Tibial artery (tissue), 4 donors: ENCODE results near the gene NFATC2IP.
"Not testable (repeated sequence)": the region's sequence is repeated elsewhere in the genome, so short reads cannot be mapped to it uniquely, and the experiment has no call there.

Experiments
- DNase-seq, 2 donors: peaks; one replicate each; pipeline ENCODE4 v3.0.0-alpha.2; 2019
- H3K27ac ChIP-seq, 2 donors: fragments of 200-600 bp; sonication (generic) in 1 of 2; 1 replicate in 1 of 2; 2 replicates in 1 of 2; pipeline ENCODE4 v1.5.1; 2018 to 2019; ENCODE audit warnings: mild to moderate bottlenecking in 1 of 2
- H3K27me3 ChIP-seq, 2 donors: fragments of 200-600 bp; sonication (generic) in 1 of 2; one replicate each; pipeline versions ENCODE4 v1.5.1 to v1.6.0; 2016 to 2019
- H3K36me3 ChIP-seq, 3 donors: fragments of 200-600 bp; sonication (generic) in 2 of 3; one replicate each; pipeline ENCODE4 v1.5.1; 2016 to 2019; ENCODE audit warnings: mild to moderate bottlenecking in 2 of 3
- H3K4me1 ChIP-seq, 4 donors: fragments of 200-600 bp; sonication (generic) in 2 of 4; 1 replicate in 3 of 4; 2 replicates in 1 of 4; pipeline ENCODE4 v1.5.1; 2016 to 2019
- H3K4me3 ChIP-seq, 2 donors: fragments of 200-600 bp; sonication (generic) in 1 of 2; 1 replicate in 1 of 2; 2 replicates in 1 of 2; pipeline ENCODE4 v1.5.1; 2018 to 2019; ENCODE audit warnings: mild to moderate bottlenecking in 2 of 2
- H3K9me3 ChIP-seq, 3 donors: fragments of 200-600 bp; sonication (generic) in 1 of 3; one replicate each; pipeline ENCODE4 v1.5.1; 2016 to 2019
- intact Hi-C: fragments of 100-400 bp; cut with DNase I; formaldehyde crosslinking; loops from one replicate; pipeline ENCODE4 v1.15.0; 2023; ENCODE audit warnings: low total_unique reads
- TF ChIP-seq, protein P1 (sequence below), 2 experiments: fragments of 200-600 bp in 1 of 2; fragments of 450-650 bp in 1 of 2; IDR thresholded peaks; one replicate each; pipeline ENCODE4 v1.5.1; 2017 to 2019; ENCODE audit warnings: antibody characterized with exemption in 2 of 2, mild to moderate bottlenecking in 1 of 2, moderate library complexity in 1 of 2

NFATC2IP gene

DNA sequence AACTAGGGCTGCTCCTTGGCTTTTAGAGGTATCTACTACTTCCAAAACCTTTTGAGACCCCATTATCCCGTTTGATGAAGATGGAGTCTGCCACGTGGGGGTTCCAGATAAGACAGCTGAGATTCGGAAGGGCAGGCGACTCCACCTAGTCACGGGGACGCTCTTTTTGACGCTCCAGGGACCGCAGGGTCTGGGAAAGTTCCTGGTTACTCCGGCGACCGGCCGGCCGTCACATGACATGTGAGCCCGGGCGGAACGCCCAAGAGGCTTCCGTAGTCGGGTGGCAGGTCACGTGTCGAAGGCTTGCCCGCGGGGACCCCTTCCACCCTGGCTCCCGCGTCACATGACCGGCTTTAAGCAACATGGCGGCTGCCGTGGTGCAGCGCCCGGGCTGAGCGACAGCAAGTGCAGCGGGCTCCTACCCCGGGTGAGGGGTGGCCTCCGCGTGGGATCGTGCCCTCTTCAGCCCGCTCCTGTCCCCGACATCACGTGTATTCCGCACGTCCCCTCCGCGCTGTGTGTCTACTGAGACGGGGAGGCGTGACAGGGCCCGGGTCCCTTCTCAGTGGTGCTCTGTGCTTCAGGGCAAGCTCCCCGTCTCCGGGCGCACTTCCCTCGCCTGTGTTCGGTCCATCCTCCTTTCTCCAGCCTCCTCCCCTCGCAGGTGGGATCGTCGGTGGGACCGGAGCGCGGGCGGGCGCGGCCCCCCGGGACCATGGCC is 23.9 kb downstream of the NFATC2IP start, which contains the start of gene SPNS1:
SPNS1 (plus strand) TSS at position 342 of the 721 bp plus-strand sequence; CDS start at position 716, 374 bp downstream.
- Histone ChIP-seq H3K36me3 (peaks cover 6 to 24% (median 19%) of the 10 kb centered on the region in 3 donors), H3K4me1 (peaks cover 0 to 21% (median 18%) of the 10 kb centered on the region in 4 donors), H3K9me3 (no peaks in the 10 kb centered on the region), H3K4me3 (peak within 1 kb of the TSS; percentile 76 to 84), H3K27ac (peak within 1 kb of the TSS; percentile 83 to 87), H3K27me3 (no peaks in the 10 kb centered on the region)
- TF ChIP-seq, protein P1, sequence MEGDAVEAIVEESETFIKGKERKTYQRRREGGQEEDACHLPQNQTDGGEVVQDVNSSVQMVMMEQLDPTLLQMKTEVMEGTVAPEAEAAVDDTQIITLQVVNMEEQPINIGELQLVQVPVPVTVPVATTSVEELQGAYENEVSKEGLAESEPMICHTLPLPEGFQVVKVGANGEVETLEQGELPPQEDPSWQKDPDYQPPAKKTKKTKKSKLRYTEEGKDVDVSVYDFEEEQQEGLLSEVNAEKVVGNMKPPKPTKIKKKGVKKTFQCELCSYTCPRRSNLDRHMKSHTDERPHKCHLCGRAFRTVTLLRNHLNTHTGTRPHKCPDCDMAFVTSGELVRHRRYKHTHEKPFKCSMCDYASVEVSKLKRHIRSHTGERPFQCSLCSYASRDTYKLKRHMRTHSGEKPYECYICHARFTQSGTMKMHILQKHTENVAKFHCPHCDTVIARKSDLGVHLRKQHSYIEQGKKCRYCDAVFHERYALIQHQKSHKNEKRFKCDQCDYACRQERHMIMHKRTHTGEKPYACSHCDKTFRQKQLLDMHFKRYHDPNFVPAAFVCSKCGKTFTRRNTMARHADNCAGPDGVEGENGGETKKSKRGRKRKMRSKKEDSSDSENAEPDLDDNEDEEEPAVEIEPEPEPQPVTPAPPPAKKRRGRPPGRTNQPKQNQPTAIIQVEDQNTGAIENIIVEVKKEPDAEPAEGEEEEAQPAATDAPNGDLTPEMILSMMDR (IDR thresholded peaks at IDR 0.05), result peak in 1 of 2 experiments; percentile 27
- peak; percentile 97 to 98 for DNase-seq
- intact Hi-C loops, result loop anchor here (10.0 kb wide), 1 partner anchor 60 kb away; no protein-coding TSS in a partner anchor

DNA sequence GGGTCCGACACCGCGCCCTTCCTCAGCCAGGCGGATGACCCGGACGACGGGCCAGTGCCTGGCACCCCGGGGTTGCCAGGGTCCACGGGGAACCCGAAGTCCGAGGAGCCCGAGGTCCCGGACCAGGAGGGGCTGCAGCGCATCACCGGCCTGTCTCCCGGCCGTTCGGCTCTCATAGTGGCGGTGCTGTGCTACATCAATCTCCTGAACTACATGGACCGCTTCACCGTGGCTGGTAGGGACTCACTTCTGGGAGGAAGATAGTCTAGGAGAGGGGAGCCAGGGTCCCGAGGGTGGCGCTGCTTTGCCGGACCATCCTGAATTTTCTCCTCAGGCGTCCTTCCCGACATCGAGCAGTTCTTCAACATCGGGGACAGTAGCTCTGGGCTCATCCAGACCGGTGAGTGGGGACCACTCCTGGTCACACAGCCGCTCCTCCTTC is 24.4 kb downstream of the NFATC2IP start:
- Histone ChIP-seq H3K27me3 (no peaks in the 10 kb centered on the region), H3K36me3 (peaks cover 6 to 30% (median 25%) of the 10 kb centered on the region in 3 donors), H3K9me3 (no peaks in the 10 kb centered on the region), H3K4me3 (peak overlapping the region; percentile 76 to 84), H3K4me1 (peaks cover 0 to 21% (median 18%) of the 10 kb centered on the region in 4 donors), H3K27ac (peak overlapping the region; percentile 83 to 87)
- DNase-seq, result no peak
- intact Hi-C loops, result loop anchor here (10.0 kb wide), 1 partner anchor 60 kb away; no protein-coding TSS in a partner anchor
- TF ChIP-seq, protein P1 (IDR thresholded peaks at IDR 0.05), result no peak

DNA sequence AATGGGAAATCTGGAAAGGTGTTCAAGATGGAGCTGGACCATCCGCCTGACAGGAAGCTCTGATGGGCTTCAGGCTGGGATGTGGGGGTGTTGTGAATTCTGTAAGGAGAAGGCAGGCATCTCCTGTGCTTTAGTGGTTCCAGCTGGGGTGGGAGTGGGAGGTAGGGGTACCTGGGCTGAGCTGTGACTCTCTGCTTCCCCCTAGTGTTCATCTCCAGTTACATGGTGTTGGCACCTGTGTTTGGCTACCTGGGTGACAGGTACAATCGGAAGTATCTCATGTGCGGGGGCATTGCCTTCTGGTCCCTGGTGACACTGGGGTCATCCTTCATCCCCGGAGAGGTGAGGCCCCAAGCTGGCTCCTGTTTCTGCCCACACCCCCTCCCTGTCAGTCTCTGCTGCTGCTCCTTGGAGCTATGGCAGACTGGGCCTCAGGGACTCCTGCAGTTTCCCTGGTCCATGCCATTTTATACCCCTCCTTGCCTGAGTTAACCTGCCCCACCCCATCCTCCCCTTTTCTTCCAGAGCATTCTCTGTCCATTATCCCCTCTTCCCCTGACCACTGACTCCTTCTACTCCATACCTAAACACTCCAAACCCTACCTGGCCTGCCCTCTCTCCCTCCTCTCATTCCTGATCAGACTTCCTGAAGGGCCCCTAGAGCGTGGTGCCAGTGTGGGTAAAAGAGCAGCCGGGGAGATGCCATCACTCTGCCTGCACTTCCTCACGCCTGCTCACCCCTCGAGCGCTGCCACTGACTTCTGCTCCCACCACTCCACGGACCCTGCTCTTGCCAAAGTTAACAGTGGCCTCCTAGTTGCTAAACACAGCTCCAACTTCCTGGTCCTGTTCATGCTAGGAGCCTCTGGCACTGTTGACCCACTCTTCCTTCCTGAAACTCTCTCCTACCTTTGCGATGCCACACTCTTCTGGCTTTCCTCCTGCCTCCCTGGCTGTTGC is 27.2 kb downstream of the NFATC2IP start:
- no peak for DNase-seq
- Histone ChIP-seq H3K27ac (no peak overlapping the region), H3K4me3 (no peak overlapping the region), H3K9me3 (no peaks in the 10 kb centered on the region), H3K27me3 (no peaks in the 10 kb centered on the region), H3K4me1 (peaks cover 0 to 21% (median 18%) of the 10 kb centered on the region in 4 donors), H3K36me3 (peaks cover 23 to 58% (median 53%) of the 10 kb centered on the region in 3 donors)
- intact Hi-C loops, result loop anchor here (10.0 kb wide), 1 partner anchor 63 kb away; no protein-coding TSS in a partner anchor
- TF ChIP-seq, protein P1 (IDR thresholded peaks at IDR 0.05), result peak in 1 of 2 experiments; percentile 16

DNA sequence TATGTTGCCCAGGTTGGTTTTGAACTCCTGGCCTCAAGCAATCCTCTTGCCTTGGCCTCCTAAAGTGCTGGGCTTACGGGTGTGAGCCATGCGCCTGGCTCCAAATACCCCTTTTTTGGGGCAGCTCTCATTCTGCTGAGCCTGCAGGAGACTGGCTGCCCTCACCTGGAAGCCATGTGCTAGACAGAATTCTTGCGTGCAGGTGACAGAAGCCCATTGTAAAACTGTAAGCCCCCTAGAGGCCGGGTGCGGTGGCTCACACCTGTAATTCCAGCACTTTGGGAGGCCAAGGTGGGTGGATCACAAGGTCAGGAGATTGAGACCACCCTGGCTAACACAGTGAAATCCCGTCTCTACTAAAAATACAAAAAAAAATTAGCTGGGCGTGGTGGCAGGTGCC is 29.6 kb downstream of the NFATC2IP start:
- H3K27me3 ChIP-seq, DNase-seq, H3K27ac ChIP-seq, H3K9me3 ChIP-seq, H3K4me3 ChIP-seq, intact Hi-C loops: not testable (repeated sequence)
- Histone ChIP-seq H3K36me3 (peaks cover 33 to 81% (median 76%) of the 10 kb centered on the region in 3 donors), H3K4me1 (peaks cover 0 to 13% (median 8%) of the 10 kb centered on the region in 4 donors)

DNA sequence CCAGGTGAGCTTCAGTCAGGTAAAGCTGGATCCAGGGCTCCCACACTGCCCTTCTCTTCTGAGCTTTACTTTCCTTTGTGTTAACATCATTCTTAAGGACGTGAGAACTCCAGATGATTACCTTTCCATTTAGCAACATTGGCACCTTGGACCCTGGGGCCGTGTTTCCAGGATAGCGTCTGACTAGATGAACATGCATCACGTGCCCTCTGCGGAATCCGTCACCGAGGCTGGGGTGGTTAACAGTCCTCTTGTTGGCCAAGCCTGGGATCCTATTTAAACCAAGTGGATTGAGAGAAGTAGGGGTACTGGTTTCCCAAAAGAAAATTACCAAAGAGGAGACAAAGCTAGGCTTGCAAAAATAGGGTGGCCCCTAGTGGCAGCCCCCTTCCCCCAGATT is 30.2 kb downstream of the NFATC2IP start:
- Histone ChIP-seq H3K4me3 (no peak overlapping the region), H3K9me3 (no peaks in the 10 kb centered on the region), H3K4me1 (peaks cover 0 to 7% (median 2%) of the 10 kb centered on the region in 4 donors), H3K36me3 (peaks cover 33 to 87% (median 81%) of the 10 kb centered on the region in 3 donors), H3K27me3 (no peaks in the 10 kb centered on the region), H3K27ac (no peak overlapping the region)
- TF ChIP-seq, protein P1 (IDR thresholded peaks at IDR 0.05), result no peak
- no peak for DNase-seq
- intact Hi-C loops, result no loop called here
